GM20431 (cell line): Measurements from ENCODE around the gene KXD1.

Source experiments
- in situ Hi-C: fragments of 300-500 bp; cut with MseI, MboI; formaldehyde crosslinking; loops from one replicate; pipeline ENCODE4 v1.15.0; 2020; ENCODE audit warnings: low sequenced_read_pairs; ENCODE audit not compliant: unreplicated experiment

Gene KXD1

GRCh38 chr19:18610556-18611326, 53.1 kb downstream of the KXD1 start:
- in situ Hi-C loops, result no loop called here

GRCh38 chr19:18611327-18612050, 53.8 kb downstream of the KXD1 start:
- in situ Hi-C loops, result no loop called here

DNA sequence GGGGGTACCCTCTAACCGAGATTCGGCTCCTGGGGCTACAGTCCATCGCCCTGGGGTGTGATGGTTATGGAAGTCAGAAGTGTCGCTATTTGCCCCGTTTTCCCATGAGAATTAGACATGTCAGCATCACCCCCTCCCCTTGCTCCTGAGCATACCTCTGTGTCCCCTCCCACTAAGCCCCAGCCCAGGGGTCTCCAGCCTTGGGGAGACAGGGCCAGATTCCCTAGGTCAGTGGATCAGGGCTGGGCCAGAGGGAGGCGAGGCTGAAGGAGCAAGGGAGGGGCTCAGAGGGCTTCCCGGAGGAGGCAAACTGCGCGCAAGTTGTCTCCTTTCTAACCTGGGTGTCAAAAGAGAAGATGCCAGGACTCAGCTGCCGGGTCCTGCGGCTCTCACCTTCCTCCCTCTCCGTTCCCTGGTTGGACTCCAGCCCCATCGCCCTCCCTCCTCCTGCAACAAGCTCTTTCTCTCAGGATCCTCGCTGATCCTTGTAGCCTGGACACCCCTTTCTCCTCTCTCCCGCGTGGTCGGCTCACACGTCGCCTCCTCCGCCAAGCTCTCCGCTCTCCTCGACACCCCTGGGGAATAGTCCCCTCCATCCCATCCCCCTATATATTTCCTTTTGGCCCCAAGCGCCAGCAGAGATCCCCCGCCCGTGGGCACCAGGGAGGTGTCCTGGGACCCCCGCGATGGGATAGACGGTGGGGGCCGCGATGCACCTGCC, 54.5 kb downstream of the KXD1 start:
- in situ Hi-C loops, result no loop called here

DNA sequence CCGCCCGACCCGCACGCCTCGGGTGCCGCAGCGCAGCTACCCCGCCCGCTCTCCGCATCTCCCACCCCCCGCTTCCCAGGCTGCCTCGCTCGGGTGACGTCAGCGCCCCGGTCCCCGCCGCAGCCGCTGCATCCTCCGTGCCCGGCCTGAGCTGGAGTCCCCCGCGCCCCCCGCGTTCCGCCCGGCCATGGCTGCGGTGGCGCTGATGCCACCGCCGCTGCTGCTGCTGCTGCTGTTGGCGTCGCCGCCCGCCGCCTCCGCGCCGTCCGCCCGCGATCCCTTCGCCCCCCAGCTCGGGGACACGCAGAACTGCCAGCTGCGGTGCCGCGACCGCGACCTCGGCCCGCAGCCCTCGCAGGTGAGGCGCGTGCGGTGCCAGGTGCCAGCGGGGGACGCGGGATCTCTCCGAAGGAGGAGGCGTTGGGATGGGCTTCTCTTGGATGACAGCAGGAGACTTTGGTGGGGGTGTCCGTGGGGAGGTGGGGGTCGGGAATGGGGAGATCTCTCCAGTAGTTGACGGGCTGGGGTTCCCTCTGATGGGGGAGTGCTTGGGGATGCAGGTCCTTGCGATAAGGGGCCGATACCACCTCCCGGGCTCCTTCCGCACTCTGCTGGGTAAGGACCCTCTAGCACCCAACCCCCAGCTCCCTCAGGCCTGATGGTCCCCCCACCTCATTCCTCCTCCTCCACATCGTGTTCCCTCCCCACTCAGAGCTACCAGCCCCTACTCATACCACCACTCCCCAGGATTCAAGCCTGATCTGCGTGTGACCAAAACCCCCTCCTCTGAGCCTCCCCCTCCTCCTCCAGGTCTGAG, 55.3 kb downstream of the KXD1 start, which contains the start of gene TMEM59L:
Gene TMEM59L (plus strand): TSS at position 99 of the 817 bp plus-strand sequence. CDS start 89 bp downstream, at position 188.
- in situ Hi-C loops, result no loop called here

- in situ Hi-C loops, result no loop called here
Observed at GRCh38 chr19:18613589-18614234, 56.0 kb downstream of the KXD1 start.

- in situ Hi-C loops, result no loop called here
Observed at GRCh38 chr19:18616023-18616422, 58.4 kb downstream of the KXD1 start.

GRCh38 chr19:18617562-18617961, 59.9 kb downstream of the KXD1 start:
- in situ Hi-C loops, result no loop called here

DNA sequence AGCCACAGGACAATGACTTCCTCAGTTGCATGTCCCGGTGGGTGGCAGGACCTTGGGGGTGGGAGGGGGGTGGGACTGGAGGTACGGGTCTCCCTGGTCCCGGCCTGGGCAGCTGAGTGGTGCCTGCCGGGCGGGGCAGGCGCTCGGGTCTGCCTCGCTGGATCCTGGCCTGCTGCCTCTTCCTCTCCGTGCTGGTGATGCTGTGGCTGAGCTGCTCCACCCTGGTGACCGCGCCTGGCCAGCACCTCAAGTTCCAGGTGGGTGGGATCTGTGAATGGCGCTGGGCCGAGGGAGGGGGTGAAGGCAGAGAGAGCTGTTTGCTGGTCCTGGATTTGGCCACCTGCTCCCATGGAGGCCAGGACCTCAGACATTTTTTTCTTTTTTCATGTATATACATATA, 60.6 kb downstream of the KXD1 start:
- in situ Hi-C loops, result no loop called here
